Nephron (organoid): ENCODE data around the gene UVRAG.

ENCODE experiments used
- H3K27ac Mint-ChIP-seq, 3 experiments: 2 replicates each; pipeline ENCODE4 v1.8.0; 2020; ENCODE audit warnings: mixed read lengths in 3 of 3, mild to moderate bottlenecking in 2 of 3, moderate library complexity in 1 of 3
- H3K27me3 Mint-ChIP-seq: 2 replicates; pipeline ENCODE4 v1.8.0; 2021; ENCODE audit warnings: low read depth, mild to moderate bottlenecking, moderate library complexity, mixed read lengths
- H3K36me3 Mint-ChIP-seq: 2 replicates; pipeline ENCODE4 v1.8.0; 2020; ENCODE audit warnings: low read depth, mixed read lengths
- H3K4me1 Mint-ChIP-seq: 2 replicates; pipeline ENCODE4 v1.8.0; 2020; ENCODE audit warnings: mixed read lengths
- H3K4me3 Mint-ChIP-seq, 3 experiments: 2 replicates each; pipeline ENCODE4 v1.8.0; 2020; ENCODE audit warnings: mild to moderate bottlenecking in 3 of 3, mixed read lengths in 3 of 3, moderate library complexity in 2 of 3
- H3K9me3 Mint-ChIP-seq: 2 replicates; pipeline ENCODE4 v1.8.0; 2020; ENCODE audit warnings: mixed read lengths
- TF ChIP-seq, protein P1 (sequence below), 3 experiments: fragments of 200-600 bp; sonication (generic); IDR thresholded peaks; one replicate each; pipeline ENCODE4 v1.5.0; 2021; ENCODE audit warnings: antibody characterized with exemption in 3 of 3; ENCODE audit not compliant: unreplicated experiment in 3 of 3

The UVRAG gene

GRCh38 chr11:76013526-76013925 is 198.5 kb downstream of the UVRAG start:
- Mint-ChIP-seq H3K9me3 (peaks cover 11% of the 10 kb centered on the region), H3K4me3 (no peak overlapping the region)

GRCh38 chr11:76023236-76024068 is 208.4 kb downstream of the UVRAG start:
- no peaks in the 10 kb centered on the region for H3K27me3 Mint-ChIP-seq
- H3K9me3 Mint-ChIP-seq = peaks cover 30% of the 10 kb centered on the region
- TF ChIP-seq, protein P1, sequence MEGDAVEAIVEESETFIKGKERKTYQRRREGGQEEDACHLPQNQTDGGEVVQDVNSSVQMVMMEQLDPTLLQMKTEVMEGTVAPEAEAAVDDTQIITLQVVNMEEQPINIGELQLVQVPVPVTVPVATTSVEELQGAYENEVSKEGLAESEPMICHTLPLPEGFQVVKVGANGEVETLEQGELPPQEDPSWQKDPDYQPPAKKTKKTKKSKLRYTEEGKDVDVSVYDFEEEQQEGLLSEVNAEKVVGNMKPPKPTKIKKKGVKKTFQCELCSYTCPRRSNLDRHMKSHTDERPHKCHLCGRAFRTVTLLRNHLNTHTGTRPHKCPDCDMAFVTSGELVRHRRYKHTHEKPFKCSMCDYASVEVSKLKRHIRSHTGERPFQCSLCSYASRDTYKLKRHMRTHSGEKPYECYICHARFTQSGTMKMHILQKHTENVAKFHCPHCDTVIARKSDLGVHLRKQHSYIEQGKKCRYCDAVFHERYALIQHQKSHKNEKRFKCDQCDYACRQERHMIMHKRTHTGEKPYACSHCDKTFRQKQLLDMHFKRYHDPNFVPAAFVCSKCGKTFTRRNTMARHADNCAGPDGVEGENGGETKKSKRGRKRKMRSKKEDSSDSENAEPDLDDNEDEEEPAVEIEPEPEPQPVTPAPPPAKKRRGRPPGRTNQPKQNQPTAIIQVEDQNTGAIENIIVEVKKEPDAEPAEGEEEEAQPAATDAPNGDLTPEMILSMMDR (IDR thresholded peaks at IDR 0.05; ENCODE audit: unreplicated experiment in 3 of 3) = no peak
- no peak overlapping the region for H3K4me3 Mint-ChIP-seq
- H3K27ac Mint-ChIP-seq = no peak overlapping the region
- H3K36me3 Mint-ChIP-seq = peaks cover 65% of the 10 kb centered on the region
- H3K4me1 Mint-ChIP-seq = peaks cover 14% of the 10 kb centered on the region

More at GRCh38 chr11:76013526-76013925, 198.5 kb downstream of the UVRAG start:
- H3K4me1 Mint-ChIP-seq = no peaks in the 10 kb centered on the region
- no peaks in the 10 kb centered on the region for H3K27me3 Mint-ChIP-seq
- TF ChIP-seq, protein P1 (IDR thresholded peaks at IDR 0.05; ENCODE audit: unreplicated experiment in 3 of 3) = no peak
- no peak overlapping the region for H3K27ac Mint-ChIP-seq
- H3K36me3 Mint-ChIP-seq = peaks cover 55% of the 10 kb centered on the region

GRCh38 chr11:76025068-76025467 is 210.1 kb downstream of the UVRAG start:
- Mint-ChIP-seq H3K4me3 (no peak overlapping the region), H3K27me3 (no peaks in the 10 kb centered on the region), H3K27ac (peak overlapping the region; percentile 43 to 87 (median 78)), H3K4me1 (peaks cover 14% of the 10 kb centered on the region), H3K36me3 (peaks cover 63% of the 10 kb centered on the region), H3K9me3 (peaks cover 27% of the 10 kb centered on the region)
- TF ChIP-seq, protein P1 (IDR thresholded peaks at IDR 0.05; ENCODE audit: unreplicated experiment in 3 of 3) = no peak

- peaks cover 19% of the 10 kb centered on the region for H3K4me1 Mint-ChIP-seq
- peaks cover 27% of the 10 kb centered on the region for H3K9me3 Mint-ChIP-seq
- H3K4me3 Mint-ChIP-seq = no peak overlapping the region
- peak overlapping the region in 1 of 3 experiments; percentile 43 for H3K27ac Mint-ChIP-seq
- H3K27me3 Mint-ChIP-seq = no peaks in the 10 kb centered on the region
- H3K36me3 Mint-ChIP-seq = peaks cover 62% of the 10 kb centered on the region
- TF ChIP-seq, protein P1 (IDR thresholded peaks at IDR 0.05; ENCODE audit: unreplicated experiment in 3 of 3) = no peak
These were observed 210.8 kb downstream of the UVRAG start for GRCh38 chr11:76025817-76026216.

DNA sequence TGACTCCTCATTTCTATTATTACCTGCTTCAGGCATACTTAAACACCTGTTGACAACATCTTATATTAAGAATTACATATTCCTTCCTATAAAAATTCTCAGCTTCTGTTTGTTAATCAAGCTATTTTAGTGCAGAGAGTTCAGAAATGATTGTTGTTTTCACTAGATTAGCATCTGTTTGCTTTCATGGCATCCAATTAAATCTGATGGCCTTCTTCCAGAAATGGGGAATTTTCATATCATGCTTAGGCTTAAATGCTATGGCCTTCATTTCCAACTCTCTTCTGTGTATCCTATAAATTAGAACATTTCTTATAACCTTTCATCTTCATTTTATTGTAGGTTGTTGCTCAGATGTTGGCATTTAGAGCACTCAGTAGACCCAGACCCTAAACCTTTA is 211.3 kb downstream of the UVRAG start:
- Mint-ChIP-seq H3K4me3 (no peak overlapping the region), H3K27ac (no peak overlapping the region), H3K27me3 (no peaks in the 10 kb centered on the region), H3K36me3 (peaks cover 58% of the 10 kb centered on the region), H3K4me1 (peaks cover 24% of the 10 kb centered on the region), H3K9me3 (peaks cover 23% of the 10 kb centered on the region)
- TF ChIP-seq, protein P1 (IDR thresholded peaks at IDR 0.05; ENCODE audit: unreplicated experiment in 3 of 3) = no peak

GRCh38 chr11:76026862-76027261 is 211.9 kb downstream of the UVRAG start:
- peaks cover 24% of the 10 kb centered on the region for H3K4me1 Mint-ChIP-seq
- TF ChIP-seq, protein P1 (IDR thresholded peaks at IDR 0.05; ENCODE audit: unreplicated experiment in 3 of 3) = no peak
- H3K27me3 Mint-ChIP-seq = no peaks in the 10 kb centered on the region
- H3K36me3 Mint-ChIP-seq = peaks cover 52% of the 10 kb centered on the region
- no peak overlapping the region for H3K4me3 Mint-ChIP-seq
- H3K9me3 Mint-ChIP-seq = peaks cover 19% of the 10 kb centered on the region
- H3K27ac Mint-ChIP-seq = no peak overlapping the region
